Measurements from ENCODE around the gene NUTM2G.
"Not testable (repeated sequence)": the region's sequence is repeated elsewhere in the genome, so short reads cannot be mapped to it uniquely, and the experiment has no call there.

Gene NUTM2G

DNA sequence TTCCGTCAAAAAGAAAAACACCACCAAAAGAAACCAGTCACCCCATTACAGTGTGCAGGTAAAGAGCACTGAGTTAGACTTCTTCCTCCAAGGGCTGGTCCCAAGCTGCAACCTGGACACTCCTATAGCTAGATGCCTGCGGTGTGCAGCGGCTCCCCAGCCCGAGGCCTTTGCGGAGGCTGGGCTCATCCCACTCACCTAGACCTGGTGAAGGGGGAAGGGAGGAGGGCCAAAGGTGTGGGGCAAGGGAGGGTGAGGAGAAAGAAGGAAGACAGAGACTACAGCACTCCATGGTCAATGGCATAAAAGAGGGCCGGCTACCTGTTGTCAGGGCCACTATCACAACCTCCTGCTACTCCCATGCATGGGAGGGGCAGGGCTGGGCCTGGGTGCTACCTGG is 12.1 kb upstream of the NUTM2G start:
- not testable (repeated sequence) for H3K27ac Mint-ChIP-seq; H3K36me3 Mint-ChIP-seq (ENCODE audit: low read depth); H3K9me3 Mint-ChIP-seq; H3K4me3 Mint-ChIP-seq; H3K27me3 Mint-ChIP-seq (ENCODE audit: low read depth, poor library complexity); H3K4me1 Mint-ChIP-seq; DNase-seq

GRCh38 chr9:96918550-96918949 is 10.1 kb upstream of the NUTM2G start:
- H3K27ac Mint-ChIP-seq = peak overlapping the region; percentile 73
- not testable (repeated sequence) for H3K27me3 Mint-ChIP-seq (ENCODE audit: low read depth, poor library complexity); H3K9me3 Mint-ChIP-seq

DNA sequence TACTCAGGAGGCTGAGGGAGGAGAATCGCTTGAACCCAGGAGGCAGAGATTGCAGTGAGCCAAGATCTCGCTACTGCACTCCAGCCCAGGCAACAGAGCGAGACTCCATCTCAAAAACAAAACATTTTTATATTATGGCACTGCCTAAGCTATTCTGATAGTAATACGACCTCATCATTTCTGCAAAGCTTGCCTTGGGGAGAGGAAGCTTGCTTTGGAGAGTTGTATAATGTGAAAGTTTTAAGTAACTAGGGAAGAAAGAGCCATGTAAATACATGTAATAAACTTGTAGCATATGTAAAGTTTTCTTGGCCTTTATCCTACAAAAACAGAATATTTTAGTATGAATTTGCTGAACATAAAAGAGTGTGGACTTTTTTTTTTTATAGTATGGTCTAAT is 7.8 kb upstream of the NUTM2G start:
- H3K36me3 Mint-ChIP-seq (ENCODE audit: low read depth); H3K9me3 Mint-ChIP-seq; DNase-seq; H3K27ac Mint-ChIP-seq; H3K27me3 Mint-ChIP-seq (ENCODE audit: low read depth, poor library complexity); H3K4me3 Mint-ChIP-seq; H3K4me1 Mint-ChIP-seq: not testable (repeated sequence)

More at GRCh38 chr9:96918550-96918949, 10.1 kb upstream of the NUTM2G start:
- not testable (repeated sequence) for H3K4me1 Mint-ChIP-seq; H3K4me3 Mint-ChIP-seq; H3K36me3 Mint-ChIP-seq (ENCODE audit: low read depth); DNase-seq

DNA sequence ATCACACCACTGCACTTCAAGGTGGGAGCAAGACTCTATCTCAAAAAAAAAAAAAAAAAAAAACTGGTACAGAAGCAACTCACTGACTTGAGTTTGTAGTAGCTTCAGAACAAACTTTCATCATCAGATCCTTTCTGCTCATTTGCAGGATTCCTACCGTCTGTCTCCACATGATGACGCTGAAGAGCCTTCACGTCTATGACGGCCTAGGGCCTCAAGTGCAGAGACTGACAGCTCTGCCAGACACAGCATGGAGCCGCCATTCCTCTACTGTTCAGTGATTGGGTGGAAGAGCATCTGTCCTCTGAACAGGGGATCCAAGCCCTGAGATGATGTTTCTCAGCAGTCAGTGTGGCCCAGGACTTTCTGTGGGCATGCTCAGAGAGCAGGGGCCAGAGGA is 3.1 kb upstream of the NUTM2G start:
- H3K4me3 Mint-ChIP-seq; H3K4me1 Mint-ChIP-seq; DNase-seq; H3K27ac Mint-ChIP-seq; H3K36me3 Mint-ChIP-seq (ENCODE audit: low read depth); H3K27me3 Mint-ChIP-seq (ENCODE audit: low read depth, poor library complexity); H3K9me3 Mint-ChIP-seq: not testable (repeated sequence)

- not testable (repeated sequence) for DNase-seq; H3K27me3 Mint-ChIP-seq (ENCODE audit: low read depth, poor library complexity); H3K9me3 Mint-ChIP-seq; H3K27ac Mint-ChIP-seq; H3K4me1 Mint-ChIP-seq; H3K36me3 Mint-ChIP-seq (ENCODE audit: low read depth); H3K4me3 Mint-ChIP-seq
Observed at GRCh38 chr9:96931665-96932064, 3.0 kb downstream of the NUTM2G start.

GRCh38 chr9:96934097-96934496 is 5.5 kb downstream of the NUTM2G start:
- not testable (repeated sequence) for H3K9me3 Mint-ChIP-seq; H3K27me3 Mint-ChIP-seq (ENCODE audit: low read depth, poor library complexity); DNase-seq; H3K4me3 Mint-ChIP-seq; H3K36me3 Mint-ChIP-seq (ENCODE audit: low read depth); H3K4me1 Mint-ChIP-seq
- peak overlapping the region; percentile 72 for H3K27ac Mint-ChIP-seq

GRCh38 chr9:96934706-96935105 is 6.1 kb downstream of the NUTM2G start:
- not testable (repeated sequence) for H3K36me3 Mint-ChIP-seq (ENCODE audit: low read depth); DNase-seq; H3K4me3 Mint-ChIP-seq; H3K4me1 Mint-ChIP-seq; H3K9me3 Mint-ChIP-seq; H3K27me3 Mint-ChIP-seq (ENCODE audit: low read depth, poor library complexity)
- H3K27ac Mint-ChIP-seq = peak overlapping the region; percentile 60

DNA sequence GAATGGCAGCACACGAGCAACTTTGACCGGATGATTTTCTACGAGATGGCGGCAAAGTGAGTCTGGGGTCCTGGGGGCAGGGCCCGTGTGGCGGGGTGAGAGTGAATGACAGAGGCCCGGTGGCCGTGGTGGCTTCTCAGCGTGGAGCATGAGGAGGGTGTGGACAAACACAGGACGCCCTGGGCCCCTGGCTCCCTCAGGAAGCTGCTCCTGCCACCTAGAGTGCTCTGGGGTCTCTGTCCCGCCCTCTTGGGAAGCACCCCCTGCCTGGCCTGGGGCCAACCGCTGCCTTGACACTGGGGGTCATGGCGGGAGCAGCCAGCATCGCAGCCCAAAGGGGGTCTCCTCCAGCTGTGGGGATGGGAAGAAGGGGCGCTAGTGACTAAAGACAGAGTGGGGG is 6.8 kb downstream of the NUTM2G start:
- not testable (repeated sequence) for H3K4me3 Mint-ChIP-seq; H3K9me3 Mint-ChIP-seq; DNase-seq; H3K4me1 Mint-ChIP-seq; H3K27ac Mint-ChIP-seq; H3K36me3 Mint-ChIP-seq (ENCODE audit: low read depth); H3K27me3 Mint-ChIP-seq (ENCODE audit: low read depth, poor library complexity)

DNA sequence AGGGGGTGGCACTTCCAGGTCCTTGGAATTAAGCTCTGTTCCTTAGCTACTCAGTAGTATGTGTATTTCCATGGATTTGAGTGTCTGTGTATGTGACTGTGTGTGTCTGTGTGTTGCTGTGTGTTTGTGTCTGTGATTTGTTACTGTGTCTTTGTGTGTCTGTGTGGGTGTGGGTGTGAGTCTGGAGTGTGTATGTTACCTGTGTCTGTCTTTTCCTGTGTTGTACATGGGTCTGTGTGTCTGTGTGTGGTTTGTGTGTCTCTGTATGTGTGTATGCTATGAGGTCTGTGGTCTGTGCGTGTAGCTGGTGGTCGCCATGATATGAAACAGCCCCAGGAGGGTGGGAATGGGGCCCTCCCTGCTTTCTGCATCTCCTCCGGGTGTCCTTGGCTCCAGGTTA is 8.8 kb downstream of the NUTM2G start:
- not testable (repeated sequence) for H3K4me1 Mint-ChIP-seq; H3K4me3 Mint-ChIP-seq; H3K36me3 Mint-ChIP-seq (ENCODE audit: low read depth); H3K9me3 Mint-ChIP-seq; DNase-seq; H3K27me3 Mint-ChIP-seq (ENCODE audit: low read depth, poor library complexity)
- H3K27ac Mint-ChIP-seq = peak overlapping the region; percentile 76

DNA sequence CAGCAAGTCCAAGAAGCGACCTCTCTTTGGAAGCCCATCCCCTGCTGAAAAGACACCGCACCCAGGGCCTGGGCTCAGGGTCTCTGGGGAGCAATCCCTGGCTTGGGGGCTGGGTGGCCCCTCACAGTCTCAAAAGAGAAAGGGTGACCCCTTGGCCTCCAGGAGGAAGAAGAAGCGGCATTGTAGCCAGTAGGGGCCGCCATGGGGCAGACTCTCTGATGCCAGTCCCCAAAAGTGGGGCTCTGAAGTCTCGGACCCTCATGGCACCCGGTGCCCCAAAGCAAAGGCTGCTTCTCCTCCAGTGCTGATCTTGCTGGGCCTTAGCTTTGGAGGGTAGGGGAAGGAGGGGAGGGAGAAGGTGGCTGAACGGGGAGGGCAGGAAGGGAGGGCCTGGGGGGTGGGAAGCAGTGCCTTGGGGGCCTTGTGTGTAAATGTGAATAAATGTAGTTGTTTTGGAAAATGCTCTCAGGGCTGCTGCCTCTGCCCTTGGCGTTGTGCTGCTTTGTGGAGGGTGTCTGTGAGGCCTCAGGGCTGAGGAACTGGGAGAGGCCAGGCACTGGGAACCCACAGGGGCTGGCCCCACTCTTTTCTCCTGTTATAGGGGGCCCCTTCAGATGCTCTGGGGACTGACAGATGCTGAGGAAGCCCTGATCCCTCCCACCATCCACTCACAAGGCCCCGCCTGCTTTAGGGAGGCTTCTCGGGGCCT is 10.5 kb downstream of the NUTM2G start:
- DNase-seq; H3K27ac Mint-ChIP-seq; H3K9me3 Mint-ChIP-seq; H3K4me1 Mint-ChIP-seq; H3K27me3 Mint-ChIP-seq (ENCODE audit: low read depth, poor library complexity); H3K4me3 Mint-ChIP-seq: not testable (repeated sequence)
- H3K36me3 Mint-ChIP-seq (ENCODE audit: low read depth) = peaks cover 15% of the 10 kb centered on the region

- peaks cover 15% of the 10 kb centered on the region for H3K36me3 Mint-ChIP-seq (ENCODE audit: low read depth)
- not testable (repeated sequence) for H3K4me3 Mint-ChIP-seq; H3K27me3 Mint-ChIP-seq (ENCODE audit: low read depth, poor library complexity); H3K9me3 Mint-ChIP-seq; DNase-seq; H3K27ac Mint-ChIP-seq; H3K4me1 Mint-ChIP-seq
Observed at GRCh38 chr9:96940982-96941381, 12.3 kb downstream of the NUTM2G start.

GRCh38 chr9:96941628-96942027 is 13.0 kb downstream of the NUTM2G start:
- H3K4me3 Mint-ChIP-seq; H3K27ac Mint-ChIP-seq; DNase-seq; H3K27me3 Mint-ChIP-seq (ENCODE audit: low read depth, poor library complexity); H3K9me3 Mint-ChIP-seq; H3K4me1 Mint-ChIP-seq: not testable (repeated sequence)
- H3K36me3 Mint-ChIP-seq (ENCODE audit: low read depth) = peaks cover 15% of the 10 kb centered on the region

DNA sequence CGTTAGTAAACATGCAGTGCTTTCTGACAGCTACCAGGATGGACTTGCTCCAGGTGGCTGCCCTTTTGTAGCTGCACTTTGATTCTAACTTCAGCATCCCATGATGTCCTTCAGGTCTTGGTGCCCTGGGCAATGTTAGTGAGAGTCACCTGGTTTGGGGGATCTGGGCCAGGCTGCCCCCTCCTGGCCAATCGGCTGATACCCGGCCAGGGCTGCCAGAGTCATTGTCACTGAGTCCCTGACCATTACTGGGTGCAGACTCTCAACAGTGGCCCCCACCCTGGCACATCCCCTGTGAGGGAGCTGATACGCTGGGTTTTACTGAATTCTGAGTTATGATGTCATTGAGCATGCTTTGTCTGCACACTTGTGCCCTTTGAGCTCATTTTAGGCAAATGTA is 13.5 kb downstream of the NUTM2G start:
- H3K4me1 Mint-ChIP-seq; H3K27ac Mint-ChIP-seq; H3K9me3 Mint-ChIP-seq; H3K27me3 Mint-ChIP-seq (ENCODE audit: low read depth, poor library complexity); H3K4me3 Mint-ChIP-seq; DNase-seq: not testable (repeated sequence)
- peaks cover 15% of the 10 kb centered on the region for H3K36me3 Mint-ChIP-seq (ENCODE audit: low read depth)

DNA sequence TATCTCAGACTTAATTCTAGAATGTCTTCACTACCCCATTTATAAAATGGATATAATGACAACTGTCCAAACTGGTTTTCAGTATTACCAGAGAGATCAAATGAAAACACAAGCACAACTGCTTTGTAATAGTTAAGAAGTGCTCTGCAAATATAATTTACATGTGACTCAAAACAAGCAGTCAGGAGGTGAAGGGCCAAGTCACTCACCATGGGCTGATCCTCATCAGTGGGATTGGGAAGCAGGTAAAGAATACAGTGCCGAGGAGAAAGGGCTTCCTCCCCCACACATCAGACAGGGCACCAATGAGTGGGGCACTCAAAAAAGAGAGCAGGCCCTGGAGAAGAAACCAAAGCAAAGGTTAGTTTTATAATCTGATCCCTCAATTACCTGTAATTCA is 20.7 kb downstream of the NUTM2G start:
- H3K4me1 Mint-ChIP-seq; H3K4me3 Mint-ChIP-seq; H3K9me3 Mint-ChIP-seq; H3K27ac Mint-ChIP-seq; H3K27me3 Mint-ChIP-seq (ENCODE audit: low read depth, poor library complexity); DNase-seq: not testable (repeated sequence)
- peaks cover 18% of the 10 kb centered on the region for H3K36me3 Mint-ChIP-seq (ENCODE audit: low read depth)

GRCh38 chr9:96950539-96950938 is 21.9 kb downstream of the NUTM2G start:
- H3K36me3 Mint-ChIP-seq (ENCODE audit: low read depth) = peaks cover 18% of the 10 kb centered on the region
- not testable (repeated sequence) for H3K27me3 Mint-ChIP-seq (ENCODE audit: low read depth, poor library complexity); H3K9me3 Mint-ChIP-seq; H3K4me1 Mint-ChIP-seq; DNase-seq; H3K4me3 Mint-ChIP-seq; H3K27ac Mint-ChIP-seq

Data from nephron progenitor cell (in vitro differentiated cells).